DOHH2 (cell line): Measurements from ENCODE around the gene ZSCAN5C.

Experiments used
- H3F3A ChIP-seq: fragments of 200-600 bp; sonication (generic), shearing (Covaris generic); 2 replicates; pipeline ENCODE4 v1.6.0; 2016; ENCODE audit warnings: antibody characterized with exemption, mild to moderate bottlenecking; ENCODE audit not compliant: control insufficient read depth, insufficient read depth
- H3K27ac ChIP-seq: fragments of 200-600 bp; sonication (generic); 2 replicates; pipeline ENCODE4 v1.5.1; 2014; ENCODE audit warnings: low read depth, mild to moderate bottlenecking, low read length, moderate library complexity
- H3K27me3 ChIP-seq: fragments of 200-600 bp; sonication (generic); 2 replicates; pipeline ENCODE4 v1.6.1; 2014; ENCODE audit warnings: mild to moderate bottlenecking, low read length, mixed read lengths; ENCODE audit not compliant: control insufficient read depth
- H3K36me3 ChIP-seq: fragments of 200-600 bp; sonication (generic); 2 replicates; pipeline ENCODE4 v1.6.1; 2014; ENCODE audit warnings: mild to moderate bottlenecking, low read length, moderate library complexity, mixed read lengths; ENCODE audit not compliant: control insufficient read depth
- H3K4me1 ChIP-seq: fragments of 200-600 bp; sonication (generic); 2 replicates; pipeline ENCODE4 v1.6.1; 2014; ENCODE audit warnings: mild to moderate bottlenecking, low read length, mixed read lengths; ENCODE audit not compliant: control insufficient read depth
- H3K4me2 ChIP-seq: fragments of 200-600 bp; sonication (generic); 2 replicates; pipeline ENCODE4 v1.6.0; 2014; ENCODE audit warnings: mild to moderate bottlenecking, low read length, moderate library complexity
- H3K4me3 ChIP-seq: fragments of 200-600 bp; sonication (generic); 2 replicates; pipeline ENCODE4 v1.5.1; 2014; ENCODE audit warnings: mild to moderate bottlenecking, low read length, mixed read lengths
- H3K79me2 ChIP-seq: fragments of 200-600 bp; sonication (generic); 2 replicates; pipeline ENCODE4 v1.6.1; 2014; ENCODE audit warnings: mild to moderate bottlenecking, low read length, mixed read lengths; ENCODE audit not compliant: control insufficient read depth
- H3K9me2 ChIP-seq: fragments of 200-600 bp; sonication (generic); replicated peaks from 2 replicates; pipeline ENCODE4 v1.6.1; 2014; ENCODE audit warnings: mild to moderate bottlenecking, low read length, mixed read lengths; ENCODE audit not compliant: control insufficient read depth
- H3K9me3 ChIP-seq: fragments of 200-600 bp; sonication (generic); 2 replicates; pipeline ENCODE4 v1.6.1; 2014; ENCODE audit warnings: antibody characterized with exemption, low read length, mixed read lengths; ENCODE audit not compliant: control insufficient read depth, insufficient read depth
- H4K20me1 ChIP-seq: fragments of 200-600 bp; sonication (generic); 2 replicates; pipeline ENCODE4 v1.6.0; 2014; ENCODE audit warnings: low read depth, mild to moderate bottlenecking, antibody characterized with exemption, low read length, moderate library complexity; ENCODE audit not compliant: control insufficient read depth, insufficient read depth
- CTCF ChIP-seq: fragments of 200-600 bp; sonication (generic); IDR thresholded peaks from one replicate; pipeline ENCODE4 v1.5.1; 2014; ENCODE audit warnings: antibody characterized with exemption, mild to moderate bottlenecking, low read depth, low read length; ENCODE audit not compliant: poor library complexity, severe bottlenecking
- EZH2phosphoT487 ChIP-seq: fragments of 200-600 bp; sonication (generic); IDR thresholded peaks from 2 replicates; pipeline ENCODE4 v1.6.1; 2017; ENCODE audit warnings: borderline replicate concordance, mild to moderate bottlenecking, antibody characterized with exemption, low read length, moderate library complexity, mixed read lengths

Gene ZSCAN5C

DNA sequence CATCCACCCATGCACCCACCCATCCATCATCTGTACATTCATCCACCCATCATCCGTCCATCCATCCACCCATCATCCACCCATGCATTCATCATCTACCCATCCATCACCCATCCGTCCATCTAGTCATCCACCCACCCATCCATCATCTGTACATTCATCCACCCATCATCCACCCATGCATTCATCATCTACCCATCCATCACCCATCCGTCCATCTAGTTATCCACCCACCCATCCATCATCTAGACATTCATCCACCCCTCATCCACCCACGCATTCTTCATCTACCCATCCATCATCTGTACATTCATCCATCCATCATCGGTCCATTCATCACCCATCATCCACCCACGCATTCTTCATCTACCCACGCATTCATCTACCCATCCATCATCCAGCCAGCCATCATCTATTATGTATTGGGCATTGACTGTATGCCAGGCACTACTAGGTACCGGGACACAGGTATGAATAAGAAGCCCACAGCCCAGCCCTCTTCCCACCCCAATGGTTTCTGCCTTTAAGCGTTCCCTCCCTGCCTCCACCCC is 43.0 kb upstream of the ZSCAN5C start:
- H3K79me2 ChIP-seq, result no peaks in the 10 kb centered on the region
- H3F3A ChIP-seq, result no peaks in the 10 kb centered on the region
- no peak overlapping the region for H3K27ac ChIP-seq
- no peaks in the 10 kb centered on the region for H3K9me2 ChIP-seq
- H3K36me3 ChIP-seq, result peaks cover 21% of the 10 kb centered on the region
- no peaks in the 10 kb centered on the region for H3K9me3 ChIP-seq
- no peak overlapping the region for H3K4me2 ChIP-seq
- H3K4me3 ChIP-seq, result no peak overlapping the region
- no peaks in the 10 kb centered on the region for H3K4me1 ChIP-seq
- no peaks in the 10 kb centered on the region for H3K27me3 ChIP-seq
- TF ChIP-seq EZH2phosphoT487, result no peak
- no peak for TF ChIP-seq CTCF
- no peaks in the 10 kb centered on the region for H4K20me1 ChIP-seq

DNA sequence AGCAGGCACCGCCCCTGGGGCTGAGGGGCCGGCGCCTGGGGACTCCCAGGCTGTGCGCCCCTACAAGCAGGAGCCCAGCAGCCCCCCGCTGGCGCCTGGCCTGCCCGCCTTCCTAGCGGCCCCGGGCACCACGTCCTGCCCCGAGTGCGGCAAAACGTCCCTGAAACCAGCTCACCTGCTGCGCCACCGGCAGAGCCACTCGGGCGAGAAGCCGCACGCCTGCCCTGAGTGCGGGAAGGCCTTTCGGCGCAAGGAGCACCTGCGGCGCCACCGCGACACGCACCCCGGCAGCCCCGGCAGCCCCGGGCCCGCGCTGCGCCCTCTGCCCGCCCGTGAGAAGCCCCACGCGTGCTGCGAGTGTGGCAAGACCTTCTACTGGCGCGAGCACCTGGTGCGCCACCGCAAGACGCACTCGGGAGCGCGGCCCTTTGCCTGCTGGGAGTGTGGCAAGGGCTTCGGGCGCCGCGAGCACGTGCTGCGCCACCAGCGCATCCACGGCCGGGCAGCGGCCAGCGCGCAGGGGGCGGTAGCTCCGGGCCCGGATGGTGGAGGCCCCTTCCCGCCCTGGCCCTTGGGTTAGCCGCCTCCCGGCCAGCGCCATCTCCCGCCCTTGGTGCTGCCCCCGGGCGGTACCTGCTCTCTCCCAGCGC is 42.3 kb upstream of the ZSCAN5C start:
- Histone ChIP-seq H3K4me3 (no peak overlapping the region), H3K9me3 (no peaks in the 10 kb centered on the region), H3K27me3 (no peaks in the 10 kb centered on the region), H3F3A (no peaks in the 10 kb centered on the region), H3K4me1 (no peaks in the 10 kb centered on the region), H3K79me2 (no peaks in the 10 kb centered on the region), H3K9me2 (no peaks in the 10 kb centered on the region), H3K36me3 (peaks cover 18% of the 10 kb centered on the region), H3K27ac (no peak overlapping the region), H4K20me1 (no peaks in the 10 kb centered on the region), H3K4me2 (no peak overlapping the region)
- TF ChIP-seq EZH2phosphoT487 (no peak), CTCF (no peak)

DNA sequence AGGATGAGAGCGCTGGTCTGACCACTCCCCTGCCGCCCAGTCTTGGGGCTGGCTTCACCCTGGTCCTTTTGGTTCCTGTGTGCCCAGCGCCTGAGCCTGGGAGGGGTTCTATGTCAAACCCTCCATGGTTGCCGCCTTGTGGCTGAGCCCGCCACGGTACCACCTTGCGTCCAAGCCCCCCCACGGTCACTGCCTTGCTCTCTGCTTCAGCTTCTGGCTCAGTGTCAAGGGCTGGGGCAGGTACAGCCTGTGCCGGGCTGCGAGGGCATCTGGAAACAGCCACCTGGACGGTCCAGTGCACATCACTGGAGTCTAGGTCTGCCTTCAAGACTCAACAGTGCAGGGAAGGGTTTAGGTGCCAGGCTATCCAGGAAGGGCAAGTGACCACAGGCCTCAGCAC is 40.5 kb upstream of the ZSCAN5C start:
- Histone ChIP-seq H3K4me2 (no peak overlapping the region), H3K27me3 (no peaks in the 10 kb centered on the region), H3K4me1 (no peaks in the 10 kb centered on the region), H3K9me3 (no peaks in the 10 kb centered on the region), H3F3A (no peaks in the 10 kb centered on the region), H3K36me3 (peaks cover 9% of the 10 kb centered on the region; the same call in 1 of the 2 replicates), H3K27ac (no peak overlapping the region), H3K4me3 (no peak overlapping the region), H4K20me1 (no peaks in the 10 kb centered on the region), H3K79me2 (no peaks in the 10 kb centered on the region), H3K9me2 (no peaks in the 10 kb centered on the region)
- no peak for TF ChIP-seq EZH2phosphoT487
- TF ChIP-seq CTCF, result no peak
